K562 (cell line): ENCODE results near the gene CASP6. TPM values are rescaled to one million over a fixed set of nuclear protein-coding genes. Genes with fewer than 3 reads are reported as not detected.
A peak's percentile ranks its signal among the peaks of the same experiment; 100 is the strongest.

Source experiments
- ARNT ChIP-seq, 2 experiments: fragments of 450-650 bp; IDR thresholded peaks; 2 replicates each; pipeline ENCODE4 v1.6.1; 2016; ENCODE audit warnings: mild to moderate bottlenecking in 1 of 2
- BHLHE40 ChIP-seq: IDR thresholded peaks from 2 replicates; pipeline ENCODE4 v1.6.1; 2011; ENCODE audit warnings: low read length, improper control_type of control experiment
- EZH2 ChIP-seq: IDR thresholded peaks from 2 replicates; pipeline ENCODE4 v1.6.1; 2012; ENCODE audit warnings: low read depth, mild to moderate bottlenecking, inconsistent platforms, low read length, borderline replicate concordance
- FOXA3 ChIP-seq, 2 experiments: fragments of 450-650 bp in 1 of 2; sonication (generic) in 1 of 2; formaldehyde crosslinking; IDR thresholded peaks in 1 of 2; conservative IDR thresholded peaks in 1 of 2; 2 replicates each; pipeline versions ENCODE4 v1.4.0 to v1.8.0; 2020 to 2022; ENCODE audit warnings: mild to moderate bottlenecking in 2 of 2, missing genetic modification reagents in 1 of 2
- FOXP1 ChIP-seq: sonication (generic); formaldehyde crosslinking; IDR thresholded peaks from 2 replicates; pipeline ENCODE4 v1.8.0; 2022; ENCODE audit warnings: mild to moderate bottlenecking, missing genetic modification reagents
- GTF2F1 ChIP-seq: IDR thresholded peaks from 2 replicates; pipeline ENCODE4 v1.6.1; 2011; ENCODE audit warnings: low read depth, low read length, improper control_type of control experiment
- HDAC3 ChIP-seq: fragments of 450-650 bp; IDR thresholded peaks from 2 replicates; pipeline ENCODE4 v1.6.1; 2018; ENCODE audit warnings: borderline replicate concordance, mild to moderate bottlenecking, moderate library complexity; ENCODE audit not compliant: partially characterized antibody
- MAZ ChIP-seq, 2 experiments: fragments of 450-650 bp in 1 of 2; sonication (generic) in 1 of 2; formaldehyde crosslinking; IDR thresholded peaks in 1 of 2; conservative IDR thresholded peaks in 1 of 2; 2 replicates each; pipeline versions ENCODE4 v1.4.0 to v1.5.0; 2020; ENCODE audit warnings: mild to moderate bottlenecking in 1 of 2, missing genetic modification reagents in 1 of 2
- NFE2 ChIP-seq: IDR thresholded peaks from 2 replicates; pipeline ENCODE4 v1.6.1; 2014; ENCODE audit warnings: antibody characterized with exemption, low read depth
- NFYB ChIP-seq: IDR thresholded peaks from 2 replicates; pipeline ENCODE4 v1.6.1; 2011; ENCODE audit warnings: mild to moderate bottlenecking, moderate library complexity; ENCODE audit not compliant: insufficient read length; ENCODE audit errors: extremely low read depth
- POLR2H ChIP-seq: IDR thresholded peaks from 2 replicates; pipeline ENCODE4 v1.6.1; 2016; ENCODE audit warnings: missing genetic modification characterization, low read depth, mild to moderate bottlenecking, control low read depth, missing compliant biosample characterization, moderate library complexity
- RAD21 ChIP-seq, 2 experiments: fragments of 250-450 bp in 1 of 2; fragments of 450-650 bp in 1 of 2; sonication (Bioruptor Pico) in 1 of 2; formaldehyde crosslinking in 1 of 2; IDR thresholded peaks in 1 of 2; conservative IDR thresholded peaks in 1 of 2; 2 replicates each; pipeline versions ENCODE4 v1.4.0 to v1.8.0; 2020 to 2022; ENCODE audit warnings: mild to moderate bottlenecking in 2 of 2, moderate library complexity in 1 of 2
- RB1 ChIP-seq: fragments of 450-650 bp; IDR thresholded peaks from 2 replicates; pipeline ENCODE4 v1.6.1; 2017; ENCODE audit warnings: low read depth, mild to moderate bottlenecking
- RBM25 ChIP-seq: fragments of 200-400 bp; formaldehyde crosslinking; IDR thresholded peaks from 2 replicates; pipeline ENCODE4 v1.6.1; 2018; ENCODE audit warnings: low read length, low read depth, moderate library complexity; ENCODE audit not compliant: severe bottlenecking
- SP1 ChIP-seq: sonication (generic); formaldehyde crosslinking; IDR thresholded peaks from 2 replicates; pipeline ENCODE4 v1.8.1; 2022; ENCODE audit warnings: mild to moderate bottlenecking, missing genetic modification reagents
- TCF7L2 ChIP-seq: fragments of 150-350 bp; IDR thresholded peaks from 2 replicates; pipeline ENCODE4 v1.6.1; 2016; ENCODE audit warnings: low read depth, mild to moderate bottlenecking, low read length, moderate library complexity
- ZBED1 ChIP-seq: IDR thresholded peaks from 2 replicates; pipeline ENCODE4 v1.6.1; 2014
- ZNF143 ChIP-seq: sonication (generic); formaldehyde crosslinking; IDR thresholded peaks from 2 replicates; pipeline ENCODE4 v1.9.0; 2022; ENCODE audit warnings: mild to moderate bottlenecking, missing genetic modification reagents
- polyA plus RNA-seq, 8 experiments: library from polyadenylated mRNA; depleted of rRNA in 4 of 8; stranded (reverse) in 5 of 8; unstranded in 3 of 8; fragments of >200 nt; fragmentation: Nextera tagmentation in 2 of 8; fragmentation: Illumina TruSeq in 1 of 8; extraction: Ambion mirVana in 2 of 8; extraction: Trizol in 1 of 8; gene quantifications; 2 replicates each; pipeline versions ENCODE4 v1.2.1 to v1.2.3, GENCODE V29; 2011 to 2014; ENCODE audit warnings: inconsistent platforms in 1 of 8, missing spikeins in 1 of 8
- total RNA-seq, 7 experiments: library from RNA; depleted of rRNA in 6 of 7; stranded (reverse); fragments of >200 nt in 6 of 7; fragmentation: Illumina TruSeq in 2 of 7; extraction: Trizol in 2 of 7; gene quantifications; 2 replicates each; pipeline versions ENCODE4 v1.2.1 to v1.2.3, GENCODE V29; 2011 to 2021; ENCODE audit warnings: low replicate concordance in 1 of 7
- TF ChIP-seq, protein P1 (sequence below): fragments of 450-650 bp; IDR thresholded peaks from 2 replicates; pipeline ENCODE4 v1.6.1; 2017; ENCODE audit warnings: antibody characterized with exemption
- TF ChIP-seq, protein P2 (sequence below), 2 experiments: fragments of 450-650 bp in 1 of 2; sonication (generic) in 1 of 2; formaldehyde crosslinking in 1 of 2; IDR thresholded peaks in 1 of 2; conservative IDR thresholded peaks in 1 of 2; 2 replicates each; pipeline versions ENCODE4 v1.6.1 to v1.8.1; 2016 to 2023; ENCODE audit warnings: mild to moderate bottlenecking in 2 of 2, moderate library complexity in 2 of 2, inconsistent platforms in 1 of 2, missing genetic modification reagents in 1 of 2
- TF ChIP-seq, protein P3 (sequence below): IDR thresholded peaks from 2 replicates; pipeline ENCODE4 v1.6.1; 2012; ENCODE audit warnings: low read depth, low read length, improper control_type of control experiment, borderline replicate concordance

Gene CASP6
- total and polyA plus RNA-seq, 9 of the 15 experiments (the other 6 are each of a cell fraction or from before 2014, with no cell fraction given): 20.8 to 72.7 (median 39.1) TPM

DNA sequence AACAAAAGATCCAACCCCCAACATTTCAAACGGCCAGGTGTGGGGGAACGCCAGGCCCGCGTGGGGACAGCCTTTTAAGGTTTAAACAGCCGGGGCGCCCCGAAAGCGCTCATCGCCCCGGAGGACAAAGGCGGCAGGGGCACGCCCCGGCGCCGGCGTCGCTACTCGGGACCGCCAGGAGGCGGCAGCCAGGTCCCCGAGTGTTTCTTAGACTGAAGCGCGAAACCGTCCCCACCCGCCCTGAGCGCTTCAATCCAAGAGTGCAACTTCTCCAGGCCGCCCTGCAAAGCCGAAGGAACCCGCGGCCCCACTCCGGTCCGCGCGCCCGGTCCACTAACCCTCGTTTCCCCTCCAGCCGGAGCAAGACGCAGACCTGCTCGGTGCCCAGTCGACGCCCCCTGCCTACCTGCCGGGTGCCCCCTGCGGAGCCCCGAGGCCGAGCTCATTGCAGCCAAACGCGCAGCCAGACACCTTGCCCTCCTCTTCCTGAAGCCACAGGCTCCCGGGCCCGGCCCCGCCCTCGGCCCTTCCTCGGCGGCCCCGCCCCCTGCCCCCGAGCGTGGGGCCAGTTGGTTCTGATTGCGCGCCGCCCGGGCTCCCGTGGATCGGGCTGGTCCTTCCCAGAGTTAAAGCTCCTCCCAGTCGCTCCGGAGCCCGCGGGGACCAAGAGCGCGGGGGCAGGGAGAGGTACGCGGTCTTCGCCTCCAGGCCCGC is at the start of gene CASP6 (continued):
- TF ChIP-seq RAD21 (CRISPR knock-in tag; conservative IDR thresholded peaks at IDR 0.05 in 1 of 2, IDR thresholded peaks at IDR 0.05 in 1 of 2) (peak; percentile 68 to 72), FOXP1 (CRISPR knock-in tag) (no peak), GTF2F1 (no peak), POLR2H (tag) (peak; percentile 63), SP1 (CRISPR knock-in tag) (peak; percentile 67), HDAC3 (no peak), ARNT (IDR thresholded peaks at IDR 0.05) (no peak), NFYB (no peak), ZNF143 (CRISPR knock-in tag) (no peak), MAZ (CRISPR knock-in tag; conservative IDR thresholded peaks at IDR 0.05 in 1 of 2, IDR thresholded peaks at IDR 0.05 in 1 of 2) (peak; percentile 79 to 96), BHLHE40 (peak; percentile 26; the same call in 1 of the 2 replicates), TCF7L2 (no peak), RB1 (peak; percentile 80), FOXA3 (CRISPR knock-in tag; conservative IDR thresholded peaks at IDR 0.05 in 1 of 2, IDR thresholded peaks at IDR 0.05 in 1 of 2) (no peak), RBM25 (no peak), EZH2 (no peak), NFE2 (no peak), ZBED1 (no peak)
- TF ChIP-seq, protein P1, sequence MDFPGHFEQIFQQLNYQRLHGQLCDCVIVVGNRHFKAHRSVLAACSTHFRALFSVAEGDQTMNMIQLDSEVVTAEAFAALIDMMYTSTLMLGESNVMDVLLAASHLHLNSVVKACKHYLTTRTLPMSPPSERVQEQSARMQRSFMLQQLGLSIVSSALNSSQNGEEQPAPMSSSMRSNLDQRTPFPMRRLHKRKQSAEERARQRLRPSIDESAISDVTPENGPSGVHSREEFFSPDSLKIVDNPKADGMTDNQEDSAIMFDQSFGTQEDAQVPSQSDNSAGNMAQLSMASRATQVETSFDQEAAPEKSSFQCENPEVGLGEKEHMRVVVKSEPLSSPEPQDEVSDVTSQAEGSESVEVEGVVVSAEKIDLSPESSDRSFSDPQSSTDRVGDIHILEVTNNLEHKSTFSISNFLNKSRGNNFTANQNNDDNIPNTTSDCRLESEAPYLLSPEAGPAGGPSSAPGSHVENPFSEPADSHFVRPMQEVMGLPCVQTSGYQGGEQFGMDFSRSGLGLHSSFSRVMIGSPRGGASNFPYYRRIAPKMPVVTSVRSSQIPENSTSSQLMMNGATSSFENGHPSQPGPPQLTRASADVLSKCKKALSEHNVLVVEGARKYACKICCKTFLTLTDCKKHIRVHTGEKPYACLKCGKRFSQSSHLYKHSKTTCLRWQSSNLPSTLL: peak; percentile 87
- TF ChIP-seq, protein P2, sequence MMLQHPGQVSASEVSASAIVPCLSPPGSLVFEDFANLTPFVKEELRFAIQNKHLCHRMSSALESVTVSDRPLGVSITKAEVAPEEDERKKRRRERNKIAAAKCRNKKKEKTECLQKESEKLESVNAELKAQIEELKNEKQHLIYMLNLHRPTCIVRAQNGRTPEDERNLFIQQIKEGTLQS (IDR thresholded peaks at IDR 0.05): no peak
- TF ChIP-seq, protein P2 (CRISPR knock-in tag; conservative IDR thresholded peaks at IDR 0.05): no peak; the same call in 1 of the 2 replicates
- TF ChIP-seq, protein P3, sequence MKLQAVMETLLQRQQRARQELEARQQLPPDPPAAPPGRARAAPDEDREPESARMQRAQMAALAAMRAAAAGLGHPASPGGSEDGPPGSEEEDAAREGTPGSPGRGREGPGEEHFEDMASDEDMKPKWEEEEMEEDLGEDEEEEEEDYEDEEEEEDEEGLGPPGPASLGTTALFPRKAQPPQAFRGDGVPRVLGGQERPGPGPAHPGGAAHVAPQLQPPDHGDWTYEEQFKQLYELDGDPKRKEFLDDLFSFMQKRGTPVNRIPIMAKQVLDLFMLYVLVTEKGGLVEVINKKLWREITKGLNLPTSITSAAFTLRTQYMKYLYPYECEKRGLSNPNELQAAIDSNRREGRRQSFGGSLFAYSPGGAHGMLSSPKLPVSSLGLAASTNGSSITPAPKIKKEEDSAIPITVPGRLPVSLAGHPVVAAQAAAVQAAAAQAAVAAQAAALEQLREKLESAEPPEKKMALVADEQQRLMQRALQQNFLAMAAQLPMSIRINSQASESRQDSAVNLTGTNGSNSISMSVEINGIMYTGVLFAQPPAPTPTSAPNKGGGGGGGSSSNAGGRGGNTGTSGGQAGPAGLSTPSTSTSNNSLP: no peak
